HepG2 (cell line): Measurements from ENCODE around the gene P4HTM. TPM values are rescaled to one million over a fixed set of nuclear protein-coding genes. Genes with fewer than 3 reads are reported as not detected.
A peak's percentile ranks its signal among the peaks of the same experiment; 100 is the strongest.

ENCODE experiments used
- GABPB1 ChIP-seq: IDR thresholded peaks from 2 replicates; pipeline ENCODE4 v1.6.1; 2016; ENCODE audit warnings: mild to moderate bottlenecking, missing genetic modification reagents, moderate library complexity, missing compliant biosample characterization
- GATAD2A ChIP-seq: IDR thresholded peaks from 2 replicates; pipeline ENCODE4 v1.6.1; 2016
- HNRNPL ChIP-seq: fragments of 200-400 bp; formaldehyde crosslinking; IDR thresholded peaks from 2 replicates; pipeline ENCODE4 v1.6.1; 2017; ENCODE audit warnings: mild to moderate bottlenecking, low read depth, low read length
- HNRNPLL ChIP-seq: fragments of 200-400 bp; formaldehyde crosslinking; IDR thresholded peaks from 2 replicates; pipeline ENCODE4 v1.6.1; 2017; ENCODE audit warnings: mild to moderate bottlenecking, low read depth, low read length; ENCODE audit not compliant: poor library complexity, severe bottlenecking
- KDM5B ChIP-seq: sonication (generic); formaldehyde crosslinking; IDR thresholded peaks from 2 replicates; pipeline ENCODE4 v1.4.0; 2020; ENCODE audit warnings: missing genetic modification reagents, mild to moderate bottlenecking, borderline replicate concordance
- NCOR1 ChIP-seq: fragments of 200-600 bp; sonication (generic); IDR thresholded peaks from 2 replicates; pipeline ENCODE4 v1.7.0; 2017; ENCODE audit warnings: antibody characterized with exemption, low read length, borderline replicate concordance
- NR2C2 ChIP-seq: sonication (generic); formaldehyde crosslinking; IDR thresholded peaks from 2 replicates; pipeline ENCODE4 v1.4.0; 2020; ENCODE audit warnings: missing genetic modification reagents, mild to moderate bottlenecking, moderate library complexity, borderline replicate concordance
- NR2F6 ChIP-seq, 2 experiments: IDR thresholded peaks; 2 replicates each; pipeline ENCODE4 v1.6.1; 2016; ENCODE audit warnings: antibody characterized with exemption in 1 of 2, mild to moderate bottlenecking in 1 of 2
- PAXIP1 ChIP-seq: sonication (generic); formaldehyde crosslinking; conservative IDR thresholded peaks from 2 replicates; pipeline ENCODE4 v1.4.0; 2020; ENCODE audit warnings: mild to moderate bottlenecking, missing genetic modification reagents, moderate library complexity
- POGZ ChIP-seq: sonication (generic); formaldehyde crosslinking; IDR thresholded peaks from 2 replicates; pipeline ENCODE4 v1.4.0; 2020; ENCODE audit warnings: mild to moderate bottlenecking, missing genetic modification reagents
- RARG ChIP-seq: sonication (generic); formaldehyde crosslinking; IDR thresholded peaks from 2 replicates; pipeline ENCODE4 v1.4.0; 2020; ENCODE audit warnings: low read depth, mild to moderate bottlenecking, missing genetic modification reagents
- SETDB1 ChIP-seq: sonication (generic); formaldehyde crosslinking; IDR thresholded peaks from 2 replicates; pipeline ENCODE4 v1.5.1; 2020; ENCODE audit warnings: missing genetic modification reagents, mild to moderate bottlenecking, borderline replicate concordance
- SNAI1 ChIP-seq: sonication (generic); formaldehyde crosslinking; IDR thresholded peaks from 2 replicates; pipeline ENCODE4 v1.5.0; 2020; ENCODE audit warnings: mild to moderate bottlenecking, missing genetic modification reagents, borderline replicate concordance
- TEAD2 ChIP-seq: sonication (generic); formaldehyde crosslinking; IDR thresholded peaks from 2 replicates; pipeline ENCODE4 v1.9.0; 2021; ENCODE audit warnings: missing genetic modification reagents
- XRCC5 ChIP-seq: fragments of 200-400 bp; formaldehyde crosslinking; optimal IDR thresholded peaks from 2 replicates; pipeline ENCODE3; 2017; ENCODE audit warnings: mild to moderate bottlenecking, low read length
- ZBTB38 ChIP-seq: sonication (generic); formaldehyde crosslinking; IDR thresholded peaks from 2 replicates; pipeline ENCODE4 v1.5.1; 2020; ENCODE audit warnings: mild to moderate bottlenecking, missing genetic modification reagents
- ZBTB44 ChIP-seq: sonication (generic); formaldehyde crosslinking; IDR thresholded peaks from 2 replicates; pipeline ENCODE4 v1.4.0; 2020; ENCODE audit warnings: missing genetic modification reagents
- ZC3H13 ChIP-seq: sonication (generic); formaldehyde crosslinking; IDR thresholded peaks from 2 replicates; pipeline ENCODE4 v1.8.1; 2023; ENCODE audit warnings: mild to moderate bottlenecking, missing genetic modification reagents, moderate library complexity
- ZC3H4 ChIP-seq: sonication (generic); formaldehyde crosslinking; IDR thresholded peaks from 2 replicates; pipeline ENCODE4 v1.4.0; 2020; ENCODE audit warnings: missing genetic modification reagents, borderline replicate concordance
- ZFP91 ChIP-seq: sonication (generic); formaldehyde crosslinking; IDR thresholded peaks from 2 replicates; pipeline ENCODE4 v1.9.0; 2022; ENCODE audit warnings: missing genetic modification reagents, mild to moderate bottlenecking, borderline replicate concordance
- ZNF446 ChIP-seq: sonication (generic); formaldehyde crosslinking; IDR thresholded peaks from 2 replicates; pipeline ENCODE4 v1.5.0; 2020; ENCODE audit warnings: mild to moderate bottlenecking, missing genetic modification reagents
- ZNF788 ChIP-seq: sonication (generic); formaldehyde crosslinking; IDR thresholded peaks from 2 replicates; pipeline ENCODE4 v1.5.0; 2020; ENCODE audit warnings: mild to moderate bottlenecking, missing genetic modification reagents, borderline replicate concordance
- ZSCAN9 ChIP-seq: IDR thresholded peaks from 2 replicates; pipeline ENCODE4 v1.6.1; 2016; ENCODE audit warnings: borderline replicate concordance
- polyA plus RNA-seq, 8 experiments: library from polyadenylated mRNA; depleted of rRNA in 3 of 8; stranded (reverse) in 7 of 8; unstranded in 1 of 8; fragments of >200 nt; fragmentation: Illumina TruSeq in 4 of 8; extraction: Trizol in 4 of 8; gene quantifications; 2 replicates each; pipeline versions ENCODE4 v1.2.1 to v1.2.3, GENCODE V29; 2011 to 2016; ENCODE audit warnings: low read depth in 4 of 8, missing spikeins in 1 of 8, mixed read lengths in 1 of 8; ENCODE audit not compliant: insufficient read depth in 1 of 8
- total RNA-seq, 5 experiments: library from RNA; depleted of rRNA; stranded (reverse); fragments of >200 nt; fragmentation: Illumina TruSeq; extraction: Trizol; gene quantifications; 2 replicates each; pipeline ENCODE4 v1.2.3, GENCODE V29; 2016; ENCODE audit warnings: low read depth in 1 of 5

Gene P4HTM
- total and polyA plus RNA-seq, 2 of the 13 experiments (the other 11 are each of a cell fraction or from before 2014, with no cell fraction given): 0.01 TPM; not detected in 1

- peak; percentile 64 for TF ChIP-seq ZBTB38 (CRISPR knock-in tag)
- no peak for TF ChIP-seq TEAD2
- TF ChIP-seq ZSCAN9: no peak
- TF ChIP-seq HNRNPL: 0 out of 2 replicates have a peak, but pooled peaks have one; percentile 36
- no peak for TF ChIP-seq ZBTB44 (CRISPR knock-in tag)
- no peak for TF ChIP-seq ZC3H4 (CRISPR knock-in tag)
- 0 out of 2 replicates have a peak, but pooled peaks have one; percentile 25 for TF ChIP-seq GATAD2A (CRISPR knock-in tag)
- TF ChIP-seq PAXIP1: peak; percentile 24; the same call in 1 of the 2 replicates
- TF ChIP-seq SNAI1: no peak
- TF ChIP-seq NCOR1: no peak
- TF ChIP-seq POGZ (CRISPR knock-in tag): no peak
- TF ChIP-seq GABPB1 (CRISPR knock-in tag): no peak
- 0 out of 2 replicates have a peak, but pooled peaks have one; percentile 12 for TF ChIP-seq ZFP91
- no peak for TF ChIP-seq RARG (CRISPR knock-in tag)
- no peak for TF ChIP-seq ZC3H13 (CRISPR knock-in tag)
- peak; percentile 41; the same call in 1 of the 2 replicates for TF ChIP-seq NR2C2 (CRISPR knock-in tag)
- TF ChIP-seq NR2F6 (IDR thresholded peaks at IDR 0.05): peak; percentile 83
- peak; percentile 64 for TF ChIP-seq NR2F6 (CRISPR knock-in tag; IDR thresholded peaks at IDR 0.05)
- no peak for TF ChIP-seq ZNF446
- TF ChIP-seq ZNF788 (CRISPR knock-in tag): peak; percentile 24; the same call in 1 of the 2 replicates
- no peak for TF ChIP-seq XRCC5
- no peak for TF ChIP-seq KDM5B (CRISPR knock-in tag)
- no peak for TF ChIP-seq SETDB1 (CRISPR knock-in tag)
- no peak for TF ChIP-seq HNRNPLL
These were observed 14.6 kb downstream of the P4HTM start (continued) for GRCh38 chr3:49004352-49005302.
